Adrenal gland (tissue), 5 donors: ENCODE measurements around the gene RC3H1.

Experiments used
- POLR2A ChIP-seq, 2 donors: fragments of 450-650 bp; IDR thresholded peaks; one replicate each; pipeline ENCODE4 v1.6.1; 2017; ENCODE audit warnings: antibody characterized with exemption in 2 of 2, mild to moderate bottlenecking in 2 of 2, moderate library complexity in 1 of 2
- TF ChIP-seq, protein P1 (sequence below), 6 experiments: fragments of 450-650 bp in 4 of 6; fragments of 200-600 bp in 2 of 6; sonication (generic) in 1 of 6; IDR thresholded peaks; 1 replicate in 5 of 6; 2 replicates in 1 of 6; pipeline versions ENCODE4 v1.5.1 to v1.8.0; 2016 to 2021; ENCODE audit warnings: antibody characterized with exemption in 6 of 6, mild to moderate bottlenecking in 2 of 6, moderate library complexity in 1 of 6
- donor health status: DM: no; HTN: no; CAD: no.

DNA sequence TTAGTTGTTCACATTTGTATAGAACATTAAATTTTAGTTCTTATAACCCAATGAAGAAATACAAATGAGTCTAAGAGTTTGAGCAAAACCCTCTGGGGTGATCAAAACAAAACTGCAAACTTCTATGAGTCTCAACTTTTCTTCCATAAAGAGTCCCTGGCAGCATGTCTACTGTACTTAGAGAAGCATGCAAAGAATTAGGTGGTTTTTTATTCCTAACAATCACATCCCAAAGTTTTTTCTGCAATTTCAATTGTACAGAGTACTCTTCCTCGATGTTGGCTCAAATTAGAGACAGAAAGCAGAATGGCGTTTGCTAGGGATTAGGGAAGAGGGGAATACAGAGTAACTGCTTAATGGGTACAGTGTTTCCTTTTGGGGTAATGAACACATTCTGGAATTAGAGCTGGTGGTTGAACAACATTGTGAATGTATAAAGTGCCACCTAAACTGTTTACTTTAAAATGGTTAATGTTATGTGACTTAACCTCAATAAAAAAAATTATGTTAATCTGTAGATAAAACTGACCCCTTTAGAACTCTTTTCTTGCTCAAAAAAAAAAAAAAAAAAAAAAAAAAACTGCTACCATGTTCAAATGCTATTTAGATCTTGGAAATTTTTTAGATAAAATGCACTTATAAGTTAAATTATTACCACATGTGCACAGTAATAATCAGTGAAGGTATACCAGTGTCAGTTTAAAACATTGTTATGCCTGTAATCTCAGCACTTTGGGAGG, 4.8 kb downstream of the RC3H1 start:
- no peak for TF ChIP-seq POLR2A (IDR thresholded peaks at IDR 0.05)
- TF ChIP-seq, protein P1, sequence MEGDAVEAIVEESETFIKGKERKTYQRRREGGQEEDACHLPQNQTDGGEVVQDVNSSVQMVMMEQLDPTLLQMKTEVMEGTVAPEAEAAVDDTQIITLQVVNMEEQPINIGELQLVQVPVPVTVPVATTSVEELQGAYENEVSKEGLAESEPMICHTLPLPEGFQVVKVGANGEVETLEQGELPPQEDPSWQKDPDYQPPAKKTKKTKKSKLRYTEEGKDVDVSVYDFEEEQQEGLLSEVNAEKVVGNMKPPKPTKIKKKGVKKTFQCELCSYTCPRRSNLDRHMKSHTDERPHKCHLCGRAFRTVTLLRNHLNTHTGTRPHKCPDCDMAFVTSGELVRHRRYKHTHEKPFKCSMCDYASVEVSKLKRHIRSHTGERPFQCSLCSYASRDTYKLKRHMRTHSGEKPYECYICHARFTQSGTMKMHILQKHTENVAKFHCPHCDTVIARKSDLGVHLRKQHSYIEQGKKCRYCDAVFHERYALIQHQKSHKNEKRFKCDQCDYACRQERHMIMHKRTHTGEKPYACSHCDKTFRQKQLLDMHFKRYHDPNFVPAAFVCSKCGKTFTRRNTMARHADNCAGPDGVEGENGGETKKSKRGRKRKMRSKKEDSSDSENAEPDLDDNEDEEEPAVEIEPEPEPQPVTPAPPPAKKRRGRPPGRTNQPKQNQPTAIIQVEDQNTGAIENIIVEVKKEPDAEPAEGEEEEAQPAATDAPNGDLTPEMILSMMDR (IDR thresholded peaks at IDR 0.05): no peak
